WTC11 (cell line): ENCODE measurements around the gene CCDC69.

Experiments used
- CREM ChIP-seq: sonication (generic); formaldehyde crosslinking; IDR thresholded peaks from 2 replicates; pipeline ENCODE4 v1.8.1; 2022; ENCODE audit warnings: mild to moderate bottlenecking, missing genetic modification reagents, moderate library complexity
- FOXK1 ChIP-seq: sonication (generic); formaldehyde crosslinking; IDR thresholded peaks from 2 replicates; pipeline ENCODE4 v1.8.0; 2022; ENCODE audit warnings: mild to moderate bottlenecking, moderate library complexity, missing genetic modification reagents
- GABPB1 ChIP-seq: sonication (generic); formaldehyde crosslinking; IDR thresholded peaks from 2 replicates; pipeline ENCODE4 v1.8.1; 2023; ENCODE audit warnings: mild to moderate bottlenecking, missing genetic modification reagents
- MYBL2 ChIP-seq: sonication (generic); formaldehyde crosslinking; IDR thresholded peaks from 2 replicates; pipeline ENCODE4 v1.8.1; 2023; ENCODE audit warnings: mild to moderate bottlenecking, moderate library complexity, missing genetic modification reagents
- OVOL2 ChIP-seq: fragments of 250-450 bp; sonication (Bioruptor Pico); IDR thresholded peaks from 2 replicates; pipeline ENCODE4 v1.9.0; 2021; ENCODE audit warnings: mild to moderate bottlenecking, borderline replicate concordance
- TEAD4 ChIP-seq: sonication (generic); formaldehyde crosslinking; IDR thresholded peaks from 2 replicates; pipeline ENCODE4 v1.8.0; 2022; ENCODE audit warnings: mild to moderate bottlenecking, missing genetic modification reagents
- ZNF671 ChIP-seq: fragments of 250-450 bp; sonication (Bioruptor Pico); IDR thresholded peaks from 2 replicates; pipeline ENCODE4 v1.8.0; 2021; ENCODE audit warnings: mild to moderate bottlenecking
- TF ChIP-seq, protein P1 (sequence below): fragments of 200-600 bp; IDR thresholded peaks from 2 replicates; pipeline ENCODE4 v1.8.0; 2022; ENCODE audit warnings: antibody characterized with exemption
- TF ChIP-seq, protein P2 (sequence below): sonication (generic); formaldehyde crosslinking; IDR thresholded peaks from 2 replicates; pipeline ENCODE4 v1.8.1; 2023; ENCODE audit warnings: mild to moderate bottlenecking, missing genetic modification reagents, moderate library complexity
- TF ChIP-seq, protein P3 (sequence below): fragments of 250-450 bp; sonication (Bioruptor Pico); IDR thresholded peaks from 2 replicates; pipeline ENCODE4 v1.9.0; 2021; ENCODE audit warnings: mild to moderate bottlenecking, borderline replicate concordance
- TF ChIP-seq, protein P4 (sequence below): sonication (generic); formaldehyde crosslinking; IDR thresholded peaks from 2 replicates; pipeline ENCODE4 v1.8.0; 2022; ENCODE audit warnings: mild to moderate bottlenecking, missing genetic modification reagents
- TF ChIP-seq, protein P5 (sequence below): sonication (generic); formaldehyde crosslinking; conservative IDR thresholded peaks from 2 replicates; pipeline ENCODE4 v1.8.1; 2022; ENCODE audit warnings: mild to moderate bottlenecking, missing genetic modification reagents

DNA sequence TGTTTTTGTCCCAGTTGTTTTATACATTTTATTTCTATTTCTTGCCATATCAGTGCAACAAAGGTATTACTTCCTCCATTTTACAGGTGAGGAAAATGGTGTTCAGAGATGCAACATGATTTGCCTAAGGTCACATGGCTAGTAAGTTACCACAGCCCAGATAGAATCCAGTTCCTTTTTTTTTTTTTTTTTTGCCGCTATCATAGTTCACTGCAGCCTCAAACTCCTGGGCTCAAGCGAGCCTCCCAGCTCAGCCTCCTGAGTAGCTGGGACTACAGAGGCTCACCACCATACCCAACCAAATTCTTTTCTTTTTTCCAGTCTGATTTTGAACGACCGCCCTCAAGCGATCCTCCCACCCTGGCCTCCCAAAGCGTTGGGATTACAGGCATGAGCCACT, 480 bp upstream of the CCDC69 start:
- TF ChIP-seq, protein P1, sequence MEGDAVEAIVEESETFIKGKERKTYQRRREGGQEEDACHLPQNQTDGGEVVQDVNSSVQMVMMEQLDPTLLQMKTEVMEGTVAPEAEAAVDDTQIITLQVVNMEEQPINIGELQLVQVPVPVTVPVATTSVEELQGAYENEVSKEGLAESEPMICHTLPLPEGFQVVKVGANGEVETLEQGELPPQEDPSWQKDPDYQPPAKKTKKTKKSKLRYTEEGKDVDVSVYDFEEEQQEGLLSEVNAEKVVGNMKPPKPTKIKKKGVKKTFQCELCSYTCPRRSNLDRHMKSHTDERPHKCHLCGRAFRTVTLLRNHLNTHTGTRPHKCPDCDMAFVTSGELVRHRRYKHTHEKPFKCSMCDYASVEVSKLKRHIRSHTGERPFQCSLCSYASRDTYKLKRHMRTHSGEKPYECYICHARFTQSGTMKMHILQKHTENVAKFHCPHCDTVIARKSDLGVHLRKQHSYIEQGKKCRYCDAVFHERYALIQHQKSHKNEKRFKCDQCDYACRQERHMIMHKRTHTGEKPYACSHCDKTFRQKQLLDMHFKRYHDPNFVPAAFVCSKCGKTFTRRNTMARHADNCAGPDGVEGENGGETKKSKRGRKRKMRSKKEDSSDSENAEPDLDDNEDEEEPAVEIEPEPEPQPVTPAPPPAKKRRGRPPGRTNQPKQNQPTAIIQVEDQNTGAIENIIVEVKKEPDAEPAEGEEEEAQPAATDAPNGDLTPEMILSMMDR, result no peak
- no peak for TF ChIP-seq FOXK1
- TF ChIP-seq, protein P2, sequence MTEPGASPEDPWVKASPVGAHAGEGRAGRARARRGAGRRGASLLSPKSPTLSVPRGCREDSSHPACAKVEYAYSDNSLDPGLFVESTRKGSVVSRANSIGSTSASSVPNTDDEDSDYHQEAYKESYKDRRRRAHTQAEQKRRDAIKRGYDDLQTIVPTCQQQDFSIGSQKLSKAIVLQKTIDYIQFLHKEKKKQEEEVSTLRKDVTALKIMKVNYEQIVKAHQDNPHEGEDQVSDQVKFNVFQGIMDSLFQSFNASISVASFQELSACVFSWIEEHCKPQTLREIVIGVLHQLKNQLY, result no peak
- no peak for TF ChIP-seq TEAD4 (CRISPR knock-in tag)
- TF ChIP-seq OVOL2 (CRISPR knock-in tag), result no peak
- TF ChIP-seq CREM (CRISPR knock-in tag), result no peak
- TF ChIP-seq GABPB1 (CRISPR knock-in tag), result no peak
- TF ChIP-seq, protein P3, sequence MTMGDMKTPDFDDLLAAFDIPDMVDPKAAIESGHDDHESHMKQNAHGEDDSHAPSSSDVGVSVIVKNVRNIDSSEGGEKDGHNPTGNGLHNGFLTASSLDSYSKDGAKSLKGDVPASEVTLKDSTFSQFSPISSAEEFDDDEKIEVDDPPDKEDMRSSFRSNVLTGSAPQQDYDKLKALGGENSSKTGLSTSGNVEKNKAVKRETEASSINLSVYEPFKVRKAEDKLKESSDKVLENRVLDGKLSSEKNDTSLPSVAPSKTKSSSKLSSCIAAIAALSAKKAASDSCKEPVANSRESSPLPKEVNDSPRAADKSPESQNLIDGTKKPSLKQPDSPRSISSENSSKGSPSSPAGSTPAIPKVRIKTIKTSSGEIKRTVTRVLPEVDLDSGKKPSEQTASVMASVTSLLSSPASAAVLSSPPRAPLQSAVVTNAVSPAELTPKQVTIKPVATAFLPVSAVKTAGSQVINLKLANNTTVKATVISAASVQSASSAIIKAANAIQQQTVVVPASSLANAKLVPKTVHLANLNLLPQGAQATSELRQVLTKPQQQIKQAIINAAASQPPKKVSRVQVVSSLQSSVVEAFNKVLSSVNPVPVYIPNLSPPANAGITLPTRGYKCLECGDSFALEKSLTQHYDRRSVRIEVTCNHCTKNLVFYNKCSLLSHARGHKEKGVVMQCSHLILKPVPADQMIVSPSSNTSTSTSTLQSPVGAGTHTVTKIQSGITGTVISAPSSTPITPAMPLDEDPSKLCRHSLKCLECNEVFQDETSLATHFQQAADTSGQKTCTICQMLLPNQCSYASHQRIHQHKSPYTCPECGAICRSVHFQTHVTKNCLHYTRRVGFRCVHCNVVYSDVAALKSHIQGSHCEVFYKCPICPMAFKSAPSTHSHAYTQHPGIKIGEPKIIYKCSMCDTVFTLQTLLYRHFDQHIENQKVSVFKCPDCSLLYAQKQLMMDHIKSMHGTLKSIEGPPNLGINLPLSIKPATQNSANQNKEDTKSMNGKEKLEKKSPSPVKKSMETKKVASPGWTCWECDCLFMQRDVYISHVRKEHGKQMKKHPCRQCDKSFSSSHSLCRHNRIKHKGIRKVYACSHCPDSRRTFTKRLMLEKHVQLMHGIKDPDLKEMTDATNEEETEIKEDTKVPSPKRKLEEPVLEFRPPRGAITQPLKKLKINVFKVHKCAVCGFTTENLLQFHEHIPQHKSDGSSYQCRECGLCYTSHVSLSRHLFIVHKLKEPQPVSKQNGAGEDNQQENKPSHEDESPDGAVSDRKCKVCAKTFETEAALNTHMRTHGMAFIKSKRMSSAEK (CRISPR knock-in tag), result no peak
- TF ChIP-seq, protein P4, sequence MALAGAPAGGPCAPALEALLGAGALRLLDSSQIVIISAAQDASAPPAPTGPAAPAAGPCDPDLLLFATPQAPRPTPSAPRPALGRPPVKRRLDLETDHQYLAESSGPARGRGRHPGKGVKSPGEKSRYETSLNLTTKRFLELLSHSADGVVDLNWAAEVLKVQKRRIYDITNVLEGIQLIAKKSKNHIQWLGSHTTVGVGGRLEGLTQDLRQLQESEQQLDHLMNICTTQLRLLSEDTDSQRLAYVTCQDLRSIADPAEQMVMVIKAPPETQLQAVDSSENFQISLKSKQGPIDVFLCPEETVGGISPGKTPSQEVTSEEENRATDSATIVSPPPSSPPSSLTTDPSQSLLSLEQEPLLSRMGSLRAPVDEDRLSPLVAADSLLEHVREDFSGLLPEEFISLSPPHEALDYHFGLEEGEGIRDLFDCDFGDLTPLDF (CRISPR knock-in tag), result no peak
- no peak for TF ChIP-seq MYBL2 (CRISPR knock-in tag)
- TF ChIP-seq, protein P5, sequence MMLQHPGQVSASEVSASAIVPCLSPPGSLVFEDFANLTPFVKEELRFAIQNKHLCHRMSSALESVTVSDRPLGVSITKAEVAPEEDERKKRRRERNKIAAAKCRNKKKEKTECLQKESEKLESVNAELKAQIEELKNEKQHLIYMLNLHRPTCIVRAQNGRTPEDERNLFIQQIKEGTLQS (CRISPR knock-in tag), result no peak
- TF ChIP-seq ZNF671 (CRISPR knock-in tag), result no peak
